Nephron (organoid): Measurements from ENCODE around the gene FAM83D.

Source experiments
- H3K27ac Mint-ChIP-seq, 3 experiments: 2 replicates each; pipeline ENCODE4 v1.8.0; 2020; ENCODE audit warnings: mixed read lengths in 3 of 3, mild to moderate bottlenecking in 2 of 3, moderate library complexity in 1 of 3
- H3K27me3 Mint-ChIP-seq: 2 replicates; pipeline ENCODE4 v1.8.0; 2021; ENCODE audit warnings: low read depth, mild to moderate bottlenecking, moderate library complexity, mixed read lengths
- H3K36me3 Mint-ChIP-seq: 2 replicates; pipeline ENCODE4 v1.8.0; 2020; ENCODE audit warnings: low read depth, mixed read lengths
- H3K4me1 Mint-ChIP-seq: 2 replicates; pipeline ENCODE4 v1.8.0; 2020; ENCODE audit warnings: mixed read lengths
- H3K4me3 Mint-ChIP-seq, 3 experiments: 2 replicates each; pipeline ENCODE4 v1.8.0; 2020; ENCODE audit warnings: mild to moderate bottlenecking in 3 of 3, mixed read lengths in 3 of 3, moderate library complexity in 2 of 3
- H3K9me3 Mint-ChIP-seq: 2 replicates; pipeline ENCODE4 v1.8.0; 2020; ENCODE audit warnings: mixed read lengths
- CTCF ChIP-seq, 3 experiments: fragments of 200-600 bp; sonication (generic); IDR thresholded peaks; one replicate each; pipeline ENCODE4 v1.5.0; 2021; ENCODE audit warnings: antibody characterized with exemption in 3 of 3; ENCODE audit not compliant: unreplicated experiment in 3 of 3

The FAM83D gene

GRCh38 chr20:38950254-38950653, 24.0 kb downstream of the FAM83D start:
- Mint-ChIP-seq H3K9me3 (no peaks in the 10 kb centered on the region), H3K4me3 (no peak overlapping the region), H3K36me3 (peaks cover 56% of the 10 kb centered on the region), H3K4me1 (no peaks in the 10 kb centered on the region), H3K27me3 (no peaks in the 10 kb centered on the region), H3K27ac (no peak overlapping the region)
- no peak for TF ChIP-seq CTCF (IDR thresholded peaks at IDR 0.05; ENCODE audit: unreplicated experiment in 3 of 3)

GRCh38 chr20:38951611-38952010, 25.4 kb downstream of the FAM83D start:
- no peaks in the 10 kb centered on the region for H3K9me3 Mint-ChIP-seq
- H3K27me3 Mint-ChIP-seq: no peaks in the 10 kb centered on the region

DNA sequence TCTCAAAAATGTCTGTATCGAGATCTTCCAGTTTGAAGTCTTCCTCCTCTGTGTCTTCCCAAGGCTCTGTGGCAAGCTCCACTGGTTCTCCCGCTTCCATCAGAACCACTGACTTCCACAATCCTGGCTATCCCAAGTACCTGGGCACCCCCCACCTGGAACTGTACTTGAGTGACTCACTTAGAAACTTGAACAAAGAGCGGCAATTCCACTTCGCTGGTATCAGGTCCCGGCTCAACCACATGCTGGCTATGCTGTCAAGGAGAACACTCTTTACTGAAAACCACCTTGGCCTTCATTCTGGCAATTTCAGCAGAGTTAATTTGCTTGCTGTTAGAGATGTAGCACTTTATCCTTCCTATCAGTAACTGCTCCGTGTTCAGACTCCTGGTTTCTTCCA, 25.9 kb downstream of the FAM83D start:
- TF ChIP-seq CTCF (IDR thresholded peaks at IDR 0.05; ENCODE audit: unreplicated experiment in 3 of 3): no peak
- Mint-ChIP-seq H3K4me3 (no peak overlapping the region), H3K27me3 (no peaks in the 10 kb centered on the region), H3K4me1 (no peaks in the 10 kb centered on the region), H3K27ac (no peak overlapping the region), H3K9me3 (no peaks in the 10 kb centered on the region), H3K36me3 (peaks cover 45% of the 10 kb centered on the region)

More at GRCh38 chr20:38951611-38952010, 25.4 kb downstream of the FAM83D start:
- TF ChIP-seq CTCF (IDR thresholded peaks at IDR 0.05; ENCODE audit: unreplicated experiment in 3 of 3): no peak
- no peak overlapping the region for H3K4me3 Mint-ChIP-seq
- no peak overlapping the region for H3K27ac Mint-ChIP-seq
- H3K4me1 Mint-ChIP-seq: no peaks in the 10 kb centered on the region
- peaks cover 51% of the 10 kb centered on the region for H3K36me3 Mint-ChIP-seq

DNA sequence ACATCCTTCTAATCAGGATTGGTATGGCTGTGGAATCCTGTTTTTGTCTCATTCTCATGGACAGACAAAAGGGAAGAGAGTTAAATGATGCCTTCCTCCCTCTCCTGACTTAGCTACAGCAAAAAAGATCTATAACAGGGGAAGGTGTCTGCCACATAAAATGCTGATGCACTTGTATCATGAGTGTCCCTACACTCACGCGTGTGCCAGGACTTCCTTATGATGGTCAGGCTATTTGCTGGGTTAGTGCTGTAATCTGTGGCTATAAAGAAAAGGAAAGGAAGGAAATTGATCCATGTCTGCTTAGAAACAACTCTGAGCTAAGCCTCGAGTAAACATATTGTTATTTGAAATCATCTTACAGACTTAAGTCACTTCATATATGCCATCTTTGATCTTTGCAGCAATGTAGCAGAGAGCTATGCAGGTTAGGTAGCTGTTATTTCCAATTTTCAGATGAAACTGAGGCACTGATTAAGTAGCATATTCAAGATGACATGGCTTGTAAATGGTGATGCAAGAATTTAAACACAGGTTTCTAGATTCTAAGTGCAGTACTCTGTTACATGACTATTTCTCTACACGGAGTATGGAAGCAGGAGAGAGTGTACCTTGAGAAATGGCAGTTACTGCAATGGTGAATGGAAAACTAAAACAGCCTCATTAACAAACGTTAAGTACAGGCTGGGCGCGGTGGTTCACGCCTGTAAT, 27.6 kb downstream of the FAM83D start:
- H3K9me3 Mint-ChIP-seq: no peaks in the 10 kb centered on the region
- no peak overlapping the region for H3K27ac Mint-ChIP-seq
- no peaks in the 10 kb centered on the region for H3K27me3 Mint-ChIP-seq
- H3K4me1 Mint-ChIP-seq: no peaks in the 10 kb centered on the region
- H3K4me3 Mint-ChIP-seq: no peak overlapping the region
- no peak for TF ChIP-seq CTCF (IDR thresholded peaks at IDR 0.05; ENCODE audit: unreplicated experiment in 3 of 3)
- peaks cover 32% of the 10 kb centered on the region for H3K36me3 Mint-ChIP-seq

GRCh38 chr20:38957235-38957876, 31.1 kb downstream of the FAM83D start:
- H3K4me1 Mint-ChIP-seq: peaks cover 8% of the 10 kb centered on the region
- no peak for TF ChIP-seq CTCF (IDR thresholded peaks at IDR 0.05; ENCODE audit: unreplicated experiment in 3 of 3)
- H3K27ac Mint-ChIP-seq: no peak overlapping the region
- H3K9me3 Mint-ChIP-seq: no peaks in the 10 kb centered on the region
- peaks cover 12% of the 10 kb centered on the region for H3K36me3 Mint-ChIP-seq
- no peak overlapping the region for H3K4me3 Mint-ChIP-seq
- H3K27me3 Mint-ChIP-seq: no peaks in the 10 kb centered on the region
